ENCODE data around the gene CCDC63.
A peak's percentile ranks its signal among the peaks of the same experiment; 100 is the strongest.

Gene CCDC63

DNA sequence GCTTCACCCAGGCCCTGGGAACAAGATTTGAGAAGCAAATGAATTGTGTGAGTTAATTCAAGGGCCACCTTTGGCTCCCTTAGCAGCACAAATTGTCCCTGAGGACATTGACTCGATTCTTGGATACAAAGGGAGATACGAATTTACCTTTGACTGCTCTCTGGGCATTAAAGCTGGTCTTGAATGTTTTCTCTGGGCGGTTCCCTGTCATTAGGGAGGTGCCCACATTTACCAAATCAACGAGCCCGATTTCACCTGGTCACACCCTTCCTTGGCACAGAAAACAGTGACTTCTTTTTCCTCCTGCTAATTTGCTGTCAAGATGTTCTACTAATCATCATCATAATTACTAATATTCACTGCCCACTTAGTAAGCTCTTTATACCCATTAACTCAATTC lies 27.1 kb upstream of the CCDC63 start:
- TF ChIP-seq CTCF (IDR thresholded peaks at IDR 0.05; ENCODE audit: control insufficient read depth, extremely low read depth, insufficient read depth) = no peak
- H3K4me3 ChIP-seq (ENCODE audit: low read depth, low read length) = no peak overlapping the region
- DNase-seq (ENCODE audit: low read depth) = no peak

- TF ChIP-seq CTCF (IDR thresholded peaks at IDR 0.05; ENCODE audit: control insufficient read depth, extremely low read depth, insufficient read depth) = no peak
These were observed 24.9 kb upstream of the CCDC63 start for GRCh38 chr12:110821917-110822316.

DNA sequence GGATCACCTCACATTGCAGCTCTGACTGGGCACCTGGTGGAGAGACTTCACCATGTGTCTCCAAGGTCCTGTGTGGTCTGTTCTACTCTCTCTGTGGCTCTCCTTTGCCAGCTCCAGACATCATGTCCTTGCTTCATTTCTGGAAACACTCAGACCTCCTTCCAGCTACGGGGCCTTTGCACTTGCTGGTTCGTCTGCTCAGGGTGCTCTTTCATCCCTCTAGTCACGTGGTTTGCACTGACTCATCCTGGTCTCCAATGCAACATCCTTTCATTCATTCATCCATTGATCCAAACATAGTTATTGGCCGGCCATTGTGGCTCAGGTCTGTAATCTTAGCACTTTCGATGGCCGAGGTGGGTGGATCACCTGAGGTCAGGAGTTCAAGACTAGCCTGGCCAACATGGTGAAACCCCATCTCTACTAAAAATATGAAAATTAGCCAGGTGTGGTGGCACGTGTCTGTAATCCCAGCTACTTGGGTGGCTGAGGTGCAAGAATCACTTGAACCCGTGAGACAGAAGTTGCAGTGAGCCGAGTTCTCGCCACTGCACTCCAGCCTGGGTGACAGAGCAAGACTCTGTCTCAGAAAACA lies 23.9 kb upstream of the CCDC63 start:
- H3K4me3 ChIP-seq (ENCODE audit: low read depth, low read length) = no peak overlapping the region
- DNase-seq (ENCODE audit: low read depth) = no peak
- no peak for TF ChIP-seq CTCF (IDR thresholded peaks at IDR 0.05; ENCODE audit: control insufficient read depth, extremely low read depth, insufficient read depth)

More at GRCh38 chr12:110821917-110822316, 24.9 kb upstream of the CCDC63 start:
- no peak overlapping the region for H3K4me3 ChIP-seq (ENCODE audit: low read depth, low read length)
- DNase-seq (ENCODE audit: low read depth) = no peak

GRCh38 chr12:110824342-110824741 lies 22.4 kb upstream of the CCDC63 start:
- DNase-seq (ENCODE audit: low read depth) = no peak
- no peak for TF ChIP-seq CTCF (IDR thresholded peaks at IDR 0.05; ENCODE audit: control insufficient read depth, extremely low read depth, insufficient read depth)
- no peak overlapping the region for H3K4me3 ChIP-seq (ENCODE audit: low read depth, low read length)

DNA sequence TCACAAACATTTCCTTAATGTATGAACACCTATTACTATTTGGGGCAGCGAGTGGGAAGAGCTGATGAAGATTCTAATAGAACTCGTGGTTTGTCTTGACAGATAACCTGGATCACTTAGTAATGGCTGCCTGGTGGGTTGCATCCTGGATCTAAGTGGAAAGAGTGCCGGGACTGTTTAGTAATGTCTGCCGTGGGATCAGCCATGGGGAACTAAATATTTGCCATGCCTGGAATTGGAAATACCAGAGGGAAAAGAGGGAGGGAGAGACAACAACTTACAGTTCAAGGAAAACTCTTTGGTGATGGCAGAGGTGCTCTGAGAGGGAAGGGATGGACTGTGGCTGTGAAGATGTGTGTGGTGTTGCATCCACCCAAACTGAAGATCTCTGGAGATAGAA lies 21.3 kb upstream of the CCDC63 start:
- TF ChIP-seq CTCF (IDR thresholded peaks at IDR 0.05; ENCODE audit: control insufficient read depth, extremely low read depth, insufficient read depth) = no peak
- no peak for DNase-seq (ENCODE audit: low read depth)

DNA sequence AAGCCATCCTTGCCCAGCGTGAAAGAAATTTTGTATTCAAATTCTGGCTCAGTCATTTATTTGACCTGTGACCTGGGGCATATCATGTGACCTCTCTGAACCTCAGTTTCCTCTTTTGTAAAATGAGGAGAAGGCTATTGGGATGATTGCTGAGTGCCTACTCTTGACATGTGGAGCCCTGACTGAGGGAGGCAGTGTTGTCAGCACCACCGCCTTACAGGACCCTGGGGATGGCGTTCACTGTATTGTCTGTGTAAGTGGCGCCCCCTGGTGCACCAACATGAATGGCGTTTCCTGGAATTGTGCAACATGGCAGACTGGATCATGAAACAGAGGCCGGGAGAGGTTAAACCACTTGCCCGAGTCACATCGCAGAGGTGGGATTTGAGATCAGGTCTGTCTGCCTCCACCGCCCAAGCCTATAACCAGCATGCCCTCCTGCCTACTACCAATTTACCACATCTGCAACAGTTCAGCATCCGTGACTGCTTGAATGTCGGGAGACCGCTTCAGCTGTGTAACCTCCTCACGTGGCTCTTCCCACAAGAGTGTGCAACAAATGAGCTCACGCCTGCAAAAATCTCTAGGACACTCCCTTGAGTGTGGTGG lies 20.1 kb upstream of the CCDC63 start:
- no peak overlapping the region for H3K4me3 ChIP-seq (ENCODE audit: low read depth, low read length)
- peak; percentile 41 for DNase-seq (ENCODE audit: low read depth)
- TF ChIP-seq CTCF (IDR thresholded peaks at IDR 0.05; ENCODE audit: control insufficient read depth, extremely low read depth, insufficient read depth) = peak; percentile 89

More for the DNA sequence above, 21.3 kb upstream of the CCDC63 start:
- no peak overlapping the region for H3K4me3 ChIP-seq (ENCODE audit: low read depth, low read length)

DNA sequence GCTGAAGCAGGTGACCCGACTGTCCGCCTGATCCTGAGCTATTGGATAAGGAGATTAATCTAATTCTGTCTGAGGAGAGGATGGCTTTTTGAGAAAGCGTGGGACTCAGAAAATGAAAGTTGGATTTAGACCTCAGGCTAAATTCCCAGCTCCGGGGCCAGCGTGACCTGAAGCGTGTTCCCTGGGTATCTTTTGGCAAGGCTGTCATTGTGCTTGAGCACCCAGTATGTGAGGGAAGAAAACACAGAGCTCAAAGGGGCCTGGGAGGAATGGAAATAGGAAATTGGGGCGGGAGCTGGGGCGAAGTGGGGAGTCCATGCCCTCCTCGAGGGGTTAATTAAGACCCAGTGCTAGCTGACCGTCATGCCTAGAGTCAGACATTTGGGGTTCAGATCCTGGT lies 17.5 kb upstream of the CCDC63 start:
- no peak for DNase-seq (ENCODE audit: low read depth)
- H3K4me3 ChIP-seq (ENCODE audit: low read depth, low read length) = no peak overlapping the region
- no peak for TF ChIP-seq CTCF (IDR thresholded peaks at IDR 0.05; ENCODE audit: control insufficient read depth, extremely low read depth, insufficient read depth)

All from LNCaP clone FGC (cell line).